GM12892 (cell line): Measurements from ENCODE around the gene KIF4A.

Experiments
- POLR2A ChIP-seq: IDR thresholded peaks from 2 replicates; pipeline ENCODE4 v1.6.1; 2011; ENCODE audit warnings: low read depth, low read length, control low read depth
- POLR2AphosphoS5 ChIP-seq: IDR thresholded peaks from 2 replicates; pipeline ENCODE4 v1.6.1; 2011; ENCODE audit warnings: low read depth, low read length, control low read depth
- TAF1 ChIP-seq: IDR thresholded peaks from 2 replicates; pipeline ENCODE4 v1.6.1; 2011; ENCODE audit warnings: low read depth, mild to moderate bottlenecking, control low read depth, low read length, borderline replicate concordance

DNA sequence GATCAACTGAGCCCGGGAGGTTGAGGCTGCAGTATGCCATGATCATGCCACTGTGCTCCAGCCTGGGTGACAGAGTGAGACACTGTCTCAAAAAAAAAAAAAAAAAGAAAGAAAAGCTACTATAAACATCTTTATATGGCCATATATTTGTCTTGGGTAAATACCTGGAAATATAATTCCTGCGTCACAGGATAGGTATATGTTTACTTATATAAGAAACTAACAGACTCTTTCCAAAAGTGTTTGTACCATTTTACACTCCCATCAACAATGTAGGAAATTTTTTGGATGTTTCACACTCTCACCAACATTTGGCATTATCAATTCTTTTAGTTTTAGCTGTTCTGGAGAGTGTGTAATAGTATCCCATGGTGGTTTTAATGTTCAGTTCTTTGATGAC lies 42.7 kb upstream of the KIF4A start:
- TF ChIP-seq POLR2A, result no peak
- no peak for TF ChIP-seq POLR2AphosphoS5
- TF ChIP-seq TAF1, result no peak
